Measurements from ENCODE around the gene BCL2L13.
A peak's percentile ranks its signal among the peaks of the same experiment; 100 is the strongest.

BCL2L13 gene, protein sequence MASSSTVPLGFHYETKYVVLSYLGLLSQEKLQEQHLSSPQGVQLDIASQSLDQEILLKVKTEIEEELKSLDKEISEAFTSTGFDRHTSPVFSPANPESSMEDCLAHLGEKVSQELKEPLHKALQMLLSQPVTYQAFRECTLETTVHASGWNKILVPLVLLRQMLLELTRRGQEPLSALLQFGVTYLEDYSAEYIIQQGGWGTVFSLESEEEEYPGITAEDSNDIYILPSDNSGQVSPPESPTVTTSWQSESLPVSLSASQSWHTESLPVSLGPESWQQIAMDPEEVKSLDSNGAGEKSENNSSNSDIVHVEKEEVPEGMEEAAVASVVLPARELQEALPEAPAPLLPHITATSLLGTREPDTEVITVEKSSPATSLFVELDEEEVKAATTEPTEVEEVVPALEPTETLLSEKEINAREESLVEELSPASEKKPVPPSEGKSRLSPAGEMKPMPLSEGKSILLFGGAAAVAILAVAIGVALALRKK

DNA sequence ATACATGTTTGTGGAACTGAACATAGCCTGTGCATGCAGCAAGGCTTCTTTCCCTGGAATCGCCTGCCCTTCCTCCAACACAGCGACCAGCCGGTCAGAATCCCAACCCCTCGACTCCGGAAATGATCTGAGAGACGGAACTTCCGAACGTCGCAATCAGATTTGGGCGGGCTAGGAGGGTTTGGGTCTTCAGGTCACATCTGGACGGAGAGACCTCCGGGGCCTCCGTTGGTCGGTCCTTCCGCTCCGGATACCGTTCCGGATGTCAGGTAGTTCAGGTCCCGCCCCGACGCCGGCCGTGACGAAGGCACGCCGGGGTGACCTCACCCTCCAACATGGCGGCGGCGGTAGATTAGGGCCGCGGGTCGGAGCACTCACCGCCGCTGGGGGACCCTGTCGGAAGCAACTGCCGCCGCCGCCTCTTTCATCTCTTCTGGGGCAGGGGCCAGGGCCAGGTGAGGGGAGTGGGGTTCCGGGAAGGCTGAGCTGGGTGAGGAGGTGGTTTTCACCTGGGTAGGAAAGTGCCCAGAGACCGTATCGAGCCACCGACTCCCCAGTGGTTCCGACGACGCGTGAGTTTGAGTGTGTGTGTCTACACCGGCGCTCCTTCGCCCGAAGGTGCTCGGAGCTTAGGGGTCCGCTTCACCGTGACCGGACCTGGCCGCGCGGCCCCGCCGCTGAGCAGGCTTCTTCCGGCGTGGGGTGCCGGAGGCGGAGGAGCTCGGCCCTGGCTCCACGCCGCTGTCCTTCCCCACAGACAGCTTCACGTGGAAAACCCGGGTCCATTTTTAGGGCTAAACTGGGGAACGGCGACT lies at the start of gene BCL2L13:
TSS of gene BCL2L13 (plus strand) at position 326 of the 815 bp plus-strand sequence. CDS start 16,955 bp downstream, outside the sequence.
- Histone ChIP-seq H3K9me3 (ENCODE audit: low read length) (no peaks in the 10 kb centered on the region), H3K27me3 (ENCODE audit: control insufficient read depth in 1 of 2, insufficient read depth in 2 of 2, low read length in 2 of 2) (no peaks in the 10 kb centered on the region), H3K9ac (ENCODE audit: low read length) (peak within 1 kb of the TSS; percentile 89), H3K27ac (ENCODE audit: low read depth, low read length) (peak within 1 kb of the TSS; percentile 96), H3K4me1 (ENCODE audit: insufficient read depth, low read length) (peaks cover 20% of the 10 kb centered on the region), H3K36me3 (ENCODE audit: insufficient read depth, low read length) (no peaks in the 10 kb centered on the region), H3K4me3 (ENCODE audit: low read depth in 1 of 2, low read length in 2 of 2) (peak within 1 kb of the TSS; percentile 75 to 86)

DNA sequence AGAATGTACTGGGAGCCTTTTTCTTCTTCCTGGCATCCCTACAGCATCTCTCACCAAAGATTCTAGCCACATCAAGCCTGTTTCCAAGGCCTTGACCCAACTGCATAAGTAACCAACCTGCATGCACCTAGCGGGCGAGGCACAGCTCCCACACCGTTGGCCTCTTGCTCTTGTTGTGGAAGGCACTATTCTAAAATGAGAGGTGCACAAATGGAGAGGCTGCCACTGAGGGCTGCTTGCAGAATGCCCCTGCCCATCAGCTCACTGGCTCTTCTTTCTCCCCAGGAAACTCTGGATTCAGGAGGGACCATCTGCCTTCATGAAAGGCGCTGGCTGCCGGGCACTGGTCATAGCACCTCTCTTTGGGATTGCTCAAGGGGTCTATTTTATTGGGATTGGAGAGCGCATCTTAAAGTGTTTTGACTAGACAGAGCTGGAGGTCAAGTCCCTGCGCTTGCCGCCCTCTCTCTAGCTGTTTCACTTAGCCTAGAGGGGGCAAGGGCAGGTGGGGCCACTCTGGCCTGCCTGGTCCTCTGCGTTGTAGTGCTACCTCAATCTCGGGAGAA lies 48.7 kb upstream of the BCL2L13 start:
- H3K36me3 ChIP-seq (ENCODE audit: insufficient read depth, low read length), result peaks cover 45% of the 10 kb centered on the region
- no peaks in the 10 kb centered on the region for H3K27me3 ChIP-seq (ENCODE audit: control insufficient read depth in 1 of 2, insufficient read depth in 2 of 2, low read length in 2 of 2)
- H3K4me3 ChIP-seq (ENCODE audit: low read depth in 1 of 2, low read length in 2 of 2), result no peak overlapping the region
- no peak overlapping the region for H3K27ac ChIP-seq (ENCODE audit: low read depth, low read length)
- H3K4me1 ChIP-seq (ENCODE audit: insufficient read depth, low read length), result no peaks in the 10 kb centered on the region
- H3K9me3 ChIP-seq (ENCODE audit: low read length), result no peaks in the 10 kb centered on the region
- H3K9ac ChIP-seq (ENCODE audit: low read length), result no peak overlapping the region

DNA sequence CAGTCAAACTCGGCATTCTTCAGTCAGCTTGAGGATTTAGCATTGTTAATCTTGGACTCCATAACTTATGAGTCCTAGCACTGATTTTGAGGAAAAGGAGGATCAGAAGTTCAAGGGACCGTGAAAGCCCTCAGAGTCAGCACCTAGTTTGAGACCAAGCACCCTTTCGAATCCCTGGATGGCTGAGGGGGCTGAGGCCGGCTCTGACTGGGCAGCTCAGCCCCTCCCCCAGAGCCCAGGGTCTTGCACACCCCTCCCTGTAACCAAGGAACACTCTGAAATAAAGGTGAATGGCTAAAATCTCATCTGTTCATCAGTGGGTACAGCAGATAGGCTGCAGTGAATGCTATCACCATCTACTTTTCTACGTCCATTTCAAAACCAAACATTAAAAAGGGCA lies 48.0 kb upstream of the BCL2L13 start:
- Histone ChIP-seq H3K36me3 (ENCODE audit: insufficient read depth, low read length) (peaks cover 50% of the 10 kb centered on the region), H3K27ac (ENCODE audit: low read depth, low read length) (no peak overlapping the region)

DNA sequence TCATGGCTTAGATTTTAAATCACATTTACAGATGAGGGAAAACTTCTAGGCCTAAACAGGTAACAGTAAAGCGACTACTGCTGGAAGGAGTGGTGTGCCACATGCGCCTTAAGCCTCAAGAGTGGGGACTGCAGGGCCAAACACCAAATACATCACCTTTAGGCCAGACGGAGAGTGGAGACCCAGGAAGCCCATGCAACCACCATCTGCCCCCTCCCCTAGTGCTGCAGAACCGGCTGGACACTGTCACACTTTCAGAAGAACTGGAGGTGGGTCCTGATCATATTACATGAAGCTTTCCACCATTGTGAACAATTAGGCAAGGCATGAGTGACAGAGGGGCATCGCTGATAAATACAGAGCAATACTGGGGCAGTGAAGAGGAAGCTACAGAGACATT lies 46.4 kb upstream of the BCL2L13 start:
- H3K9me3 ChIP-seq (ENCODE audit: low read length), result no peaks in the 10 kb centered on the region
- H3K27ac ChIP-seq (ENCODE audit: low read depth, low read length), result no peak overlapping the region
- no peak overlapping the region for H3K4me3 ChIP-seq (ENCODE audit: low read depth in 1 of 2, low read length in 2 of 2)
- H3K27me3 ChIP-seq (ENCODE audit: control insufficient read depth in 1 of 2, insufficient read depth in 2 of 2, low read length in 2 of 2), result no peaks in the 10 kb centered on the region
- no peak overlapping the region for H3K9ac ChIP-seq (ENCODE audit: low read length)
- peaks cover 57% of the 10 kb centered on the region for H3K36me3 ChIP-seq (ENCODE audit: insufficient read depth, low read length)
- peaks cover 1% of the 10 kb centered on the region for H3K4me1 ChIP-seq (ENCODE audit: insufficient read depth, low read length)

More for the DNA sequence above, 48.0 kb upstream of the BCL2L13 start:
- H3K9me3 ChIP-seq (ENCODE audit: low read length), result no peaks in the 10 kb centered on the region
- no peak overlapping the region for H3K9ac ChIP-seq (ENCODE audit: low read length)
- no peaks in the 10 kb centered on the region for H3K4me1 ChIP-seq (ENCODE audit: insufficient read depth, low read length)
- no peaks in the 10 kb centered on the region for H3K27me3 ChIP-seq (ENCODE audit: control insufficient read depth in 1 of 2, insufficient read depth in 2 of 2, low read length in 2 of 2)
- no peak overlapping the region for H3K4me3 ChIP-seq (ENCODE audit: low read depth in 1 of 2, low read length in 2 of 2)

DNA sequence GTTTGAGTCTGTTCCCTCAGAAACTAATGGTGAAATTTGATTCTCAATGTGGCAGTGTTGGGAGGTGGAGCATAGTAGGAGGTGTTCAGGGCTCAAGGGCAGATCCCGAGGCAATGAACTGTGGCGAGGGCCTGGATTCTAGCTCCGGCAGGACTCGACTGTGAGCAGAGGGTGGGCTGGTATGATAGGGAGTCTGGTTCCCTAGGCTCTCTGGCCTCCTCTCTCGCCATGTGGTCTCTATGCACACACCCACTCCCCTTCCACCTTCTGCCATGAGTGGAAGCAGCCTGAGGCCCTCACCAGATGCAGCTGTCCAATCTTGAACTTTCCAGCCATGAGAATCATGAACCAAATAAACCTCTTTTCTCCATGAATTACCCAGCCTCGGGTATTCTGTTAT lies 42.3 kb upstream of the BCL2L13 start:
- H3K27ac ChIP-seq (ENCODE audit: low read depth, low read length), result no peak overlapping the region
- peaks cover 69% of the 10 kb centered on the region for H3K36me3 ChIP-seq (ENCODE audit: insufficient read depth, low read length)
- H3K27me3 ChIP-seq (ENCODE audit: control insufficient read depth in 1 of 2, insufficient read depth in 2 of 2, low read length in 2 of 2), result no peaks in the 10 kb centered on the region
- peaks cover 20% of the 10 kb centered on the region for H3K4me1 ChIP-seq (ENCODE audit: insufficient read depth, low read length)
- H3K9me3 ChIP-seq (ENCODE audit: low read length), result no peaks in the 10 kb centered on the region
- H3K9ac ChIP-seq (ENCODE audit: low read length), result no peak overlapping the region
- H3K4me3 ChIP-seq (ENCODE audit: low read depth in 1 of 2, low read length in 2 of 2), result no peak overlapping the region

DNA sequence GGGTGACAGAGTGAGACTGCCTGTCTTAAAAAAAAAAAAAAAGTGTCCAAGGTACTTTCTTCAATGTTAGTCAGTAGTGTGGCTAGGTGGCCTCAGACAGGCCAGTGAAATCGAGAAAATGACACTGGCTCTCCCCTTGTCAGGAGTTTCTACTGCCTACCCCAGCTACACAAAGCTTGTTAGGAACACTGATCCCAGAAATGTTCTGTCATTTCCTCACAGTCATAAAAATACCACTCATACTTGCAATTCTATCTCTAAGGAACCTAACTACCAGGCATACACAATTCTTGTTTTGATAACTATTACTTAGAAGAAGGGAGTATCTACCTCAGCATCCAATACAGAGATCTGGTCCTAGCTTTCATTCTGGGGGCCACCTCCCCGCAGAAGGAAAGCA lies 41.3 kb upstream of the BCL2L13 start:
- Histone ChIP-seq H3K27ac (ENCODE audit: low read depth, low read length) (no peak overlapping the region), H3K27me3 (ENCODE audit: control insufficient read depth in 1 of 2, insufficient read depth in 2 of 2, low read length in 2 of 2) (no peaks in the 10 kb centered on the region), H3K9ac (ENCODE audit: low read length) (no peak overlapping the region), H3K4me3 (ENCODE audit: low read depth in 1 of 2, low read length in 2 of 2) (no peak overlapping the region), H3K4me1 (ENCODE audit: insufficient read depth, low read length) (peaks cover 22% of the 10 kb centered on the region), H3K9me3 (ENCODE audit: low read length) (no peaks in the 10 kb centered on the region), H3K36me3 (ENCODE audit: insufficient read depth, low read length) (peaks cover 61% of the 10 kb centered on the region)

DNA sequence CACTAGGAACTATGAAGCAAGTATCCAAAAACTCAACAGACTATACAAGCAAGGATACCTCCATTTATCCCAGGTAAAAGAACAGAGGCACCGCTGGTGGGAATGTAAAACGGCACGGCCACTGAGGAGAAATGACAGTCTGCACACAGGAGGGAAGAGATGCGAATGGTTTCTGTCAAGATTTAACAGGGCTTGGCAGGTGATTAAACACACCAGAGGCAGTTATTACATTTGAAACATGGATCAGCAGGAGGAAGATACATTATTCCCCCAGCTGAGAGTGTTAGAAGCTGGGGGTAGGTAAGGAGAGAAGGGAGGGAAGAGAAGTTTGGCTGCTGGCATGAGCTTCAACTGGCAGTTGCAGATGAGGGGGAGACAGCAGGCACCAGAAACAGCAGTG lies 40.2 kb upstream of the BCL2L13 start:
- Histone ChIP-seq H3K9me3 (ENCODE audit: low read length) (no peaks in the 10 kb centered on the region), H3K9ac (ENCODE audit: low read length) (no peak overlapping the region), H3K4me1 (ENCODE audit: insufficient read depth, low read length) (peaks cover 22% of the 10 kb centered on the region), H3K27ac (ENCODE audit: low read depth, low read length) (peak overlapping the region; percentile 41), H3K4me3 (ENCODE audit: low read depth in 1 of 2, low read length in 2 of 2) (no peak overlapping the region), H3K27me3 (ENCODE audit: control insufficient read depth in 1 of 2, insufficient read depth in 2 of 2, low read length in 2 of 2) (no peaks in the 10 kb centered on the region), H3K36me3 (ENCODE audit: insufficient read depth, low read length) (peaks cover 50% of the 10 kb centered on the region)

DNA sequence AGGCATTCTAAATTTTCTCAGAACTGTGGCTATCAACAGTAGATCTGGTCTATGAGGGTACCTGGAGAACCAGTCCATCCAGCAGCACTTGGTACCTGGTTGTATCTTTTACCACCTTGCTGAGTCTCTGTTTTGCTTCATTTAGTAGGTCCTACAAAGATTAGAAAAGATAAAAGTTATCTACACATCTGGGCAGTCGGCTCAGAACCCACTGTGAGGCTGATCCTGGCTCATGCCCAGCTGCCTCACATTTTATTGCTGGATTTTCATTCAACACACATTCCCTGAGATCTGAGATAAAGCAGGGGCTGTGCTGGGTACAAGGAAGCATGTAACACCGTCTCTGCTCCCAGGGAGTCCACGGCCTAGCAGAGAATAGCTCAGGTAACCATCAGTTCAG lies 37.5 kb upstream of the BCL2L13 start:
- Histone ChIP-seq H3K9me3 (ENCODE audit: low read length) (no peaks in the 10 kb centered on the region), H3K27me3 (ENCODE audit: control insufficient read depth in 1 of 2, insufficient read depth in 2 of 2, low read length in 2 of 2) (no peaks in the 10 kb centered on the region), H3K9ac (ENCODE audit: low read length) (no peak overlapping the region), H3K36me3 (ENCODE audit: insufficient read depth, low read length) (peaks cover 29% of the 10 kb centered on the region), H3K4me3 (ENCODE audit: low read depth in 1 of 2, low read length in 2 of 2) (no peak overlapping the region), H3K4me1 (ENCODE audit: insufficient read depth, low read length) (peaks cover 22% of the 10 kb centered on the region), H3K27ac (ENCODE audit: low read depth, low read length) (peak overlapping the region; percentile 19)

DNA sequence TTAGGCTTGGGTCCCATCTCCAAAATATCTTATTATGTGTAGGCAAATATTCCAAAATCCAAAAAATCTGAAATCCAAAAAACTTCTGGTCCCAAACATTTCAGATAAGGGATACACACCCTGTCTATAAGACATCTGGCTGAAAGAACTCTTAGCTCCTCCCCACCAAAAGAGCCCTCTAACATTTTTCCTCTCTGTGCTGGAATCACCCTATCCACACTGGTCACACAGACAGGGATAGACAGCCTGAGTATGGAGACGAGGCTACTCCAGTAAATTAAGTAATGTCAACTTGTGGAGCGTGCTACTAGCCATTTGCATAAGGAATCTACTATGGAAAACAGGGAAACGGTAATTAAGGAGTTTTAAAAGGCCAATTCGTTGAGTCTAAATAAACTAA lies 34.9 kb upstream of the BCL2L13 start:
- H3K4me1 ChIP-seq (ENCODE audit: insufficient read depth, low read length), result peaks cover 14% of the 10 kb centered on the region
- H3K9me3 ChIP-seq (ENCODE audit: low read length), result no peaks in the 10 kb centered on the region
- H3K36me3 ChIP-seq (ENCODE audit: insufficient read depth, low read length), result peaks cover 10% of the 10 kb centered on the region
- no peak overlapping the region for H3K9ac ChIP-seq (ENCODE audit: low read length)
- H3K4me3 ChIP-seq (ENCODE audit: low read depth in 1 of 2, low read length in 2 of 2), result no peak overlapping the region
- no peaks in the 10 kb centered on the region for H3K27me3 ChIP-seq (ENCODE audit: control insufficient read depth in 1 of 2, insufficient read depth in 2 of 2, low read length in 2 of 2)
- H3K27ac ChIP-seq (ENCODE audit: low read depth, low read length), result no peak overlapping the region

DNA sequence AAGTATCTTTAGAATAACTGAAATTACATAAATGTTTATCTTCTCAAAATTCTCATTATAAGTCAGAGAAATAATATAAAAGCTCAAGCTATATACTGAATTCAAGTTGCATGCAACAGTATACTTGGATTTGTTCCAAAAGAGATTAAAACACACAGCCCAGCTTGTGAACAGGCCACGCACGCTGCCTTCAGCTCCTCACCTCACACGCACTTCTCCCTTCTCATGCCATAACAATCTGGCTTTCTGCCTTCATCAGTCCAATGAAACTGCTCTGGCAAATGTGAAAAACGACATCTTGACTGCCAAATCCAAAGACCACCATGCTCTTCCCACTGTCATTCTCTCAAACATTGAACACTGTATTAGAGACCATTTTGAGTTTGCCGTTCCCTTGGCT lies 32.1 kb upstream of the BCL2L13 start:
- H3K9me3 ChIP-seq (ENCODE audit: low read length), result no peaks in the 10 kb centered on the region
- H3K27ac ChIP-seq (ENCODE audit: low read depth, low read length), result peak overlapping the region; percentile 75
- no peak overlapping the region for H3K9ac ChIP-seq (ENCODE audit: low read length)
- H3K4me1 ChIP-seq (ENCODE audit: insufficient read depth, low read length), result peaks cover 4% of the 10 kb centered on the region
- H3K36me3 ChIP-seq (ENCODE audit: insufficient read depth, low read length), result peaks cover 11% of the 10 kb centered on the region
- H3K27me3 ChIP-seq (ENCODE audit: control insufficient read depth in 1 of 2, insufficient read depth in 2 of 2, low read length in 2 of 2), result no peaks in the 10 kb centered on the region
- H3K4me3 ChIP-seq (ENCODE audit: low read depth in 1 of 2, low read length in 2 of 2), result no peak overlapping the region

DNA sequence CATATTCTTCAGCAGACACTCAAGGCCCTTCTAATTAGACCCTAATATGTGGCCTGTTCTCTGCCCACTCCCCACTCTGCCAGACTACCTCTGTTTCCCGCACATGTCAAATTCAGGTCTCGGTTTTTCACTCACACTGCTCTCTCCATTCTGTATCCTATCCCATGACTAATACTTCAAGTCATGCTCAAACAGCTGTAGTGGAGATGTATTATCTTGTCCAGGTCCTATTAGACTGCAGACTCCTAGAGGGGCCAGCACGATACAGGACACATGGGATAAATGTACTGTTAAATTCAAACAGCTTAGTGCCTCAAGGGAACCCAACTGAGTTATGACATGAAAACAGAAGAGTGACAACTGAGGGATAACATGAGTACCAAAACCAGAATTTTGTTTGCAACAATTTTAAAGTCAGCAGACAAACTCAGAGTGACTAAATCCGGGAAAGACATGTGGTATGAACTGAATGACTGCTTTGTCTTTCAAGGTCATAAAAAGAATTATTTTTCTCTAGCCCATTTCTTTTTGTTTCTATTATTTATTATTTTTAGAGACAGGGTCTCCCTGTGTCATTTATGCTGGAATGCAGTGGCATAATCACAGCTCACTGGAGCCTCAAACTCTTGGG lies 30.6 kb upstream of the BCL2L13 start:
- Histone ChIP-seq H3K9ac (ENCODE audit: low read length) (no peak overlapping the region), H3K36me3 (ENCODE audit: insufficient read depth, low read length) (peaks cover 25% of the 10 kb centered on the region), H3K4me1 (ENCODE audit: insufficient read depth, low read length) (peaks cover 4% of the 10 kb centered on the region), H3K4me3 (ENCODE audit: low read depth in 1 of 2, low read length in 2 of 2) (no peak overlapping the region), H3K9me3 (ENCODE audit: low read length) (no peaks in the 10 kb centered on the region), H3K27ac (ENCODE audit: low read depth, low read length) (no peak overlapping the region), H3K27me3 (ENCODE audit: control insufficient read depth in 1 of 2, insufficient read depth in 2 of 2, low read length in 2 of 2) (no peaks in the 10 kb centered on the region)
